Epithelial cell of proximal tubule (primary cell): ENCODE results near the gene HLA-B. TPM values are rescaled to one million over a fixed set of nuclear protein-coding genes. Genes with fewer than 3 reads are reported as not detected.

Source experiments
- DNase-seq: peaks from one replicate; pipeline ENCODE4 v3.0.0-alpha.2; 2011; ENCODE audit warnings: low read depth
- H3K4me3 ChIP-seq: 2 replicates; pipeline ENCODE4 v1.5.1; 2011; ENCODE audit warnings: low read depth, mild to moderate bottlenecking, low read length
- CTCF ChIP-seq: conservative IDR thresholded peaks from 2 replicates; pipeline ENCODE4 v1.5.1; 2012; ENCODE audit warnings: low read depth, mild to moderate bottlenecking, low read length
- total RNA-seq: library from RNA; depleted of rRNA; stranded (reverse); fragments of >200 nt; gene quantifications from 2 replicates; pipeline ENCODE4 v1.2.3, GENCODE V29; 2015

The HLA-B gene
- total RNA-seq, 1 donor from 2014 or later: 225 TPM

- DNase-seq: no peak
- H3K4me3 ChIP-seq: no peak overlapping the region
- no peak for TF ChIP-seq CTCF
Measured at GRCh38 chr6:31340228-31340627, 16.8 kb downstream of the HLA-B start.

GRCh38 chr6:31339210-31339609 is 17.8 kb downstream of the HLA-B start:
- TF ChIP-seq CTCF: no peak

GRCh38 chr6:31336896-31337496 is 20.0 kb downstream of the HLA-B start:
- no peak for DNase-seq
- no peak for TF ChIP-seq CTCF
- no peak overlapping the region for H3K4me3 ChIP-seq

More at GRCh38 chr6:31339210-31339609, 17.8 kb downstream of the HLA-B start:
- no peak overlapping the region for H3K4me3 ChIP-seq
- no peak for DNase-seq

- no peak for DNase-seq
- no peak overlapping the region for H3K4me3 ChIP-seq
- TF ChIP-seq CTCF: no peak
Measured at GRCh38 chr6:31332637-31333602, 24.1 kb downstream of the HLA-B start.

GRCh38 chr6:31328355-31328960 is 28.5 kb downstream of the HLA-B start:
- H3K4me3 ChIP-seq: no peak overlapping the region
- TF ChIP-seq CTCF: no peak
- no peak for DNase-seq

GRCh38 chr6:31321820-31322219 is 35.2 kb downstream of the HLA-B start:
- H3K4me3 ChIP-seq: no peak overlapping the region
- TF ChIP-seq CTCF: no peak
- DNase-seq: no peak
